Esophagus squamous epithelium (tissue), 5 donors: ENCODE data around the gene RUNX1. TPM values are rescaled to one million over a fixed set of nuclear protein-coding genes. Genes with fewer than 3 reads are reported as not detected.

Experiments
- DNase-seq: peaks from one replicate; lab custom pipeline; 2025; lab: John Stamatoyannopoulos, UW
- H3K27ac ChIP-seq, 4 donors: fragments of 200-600 bp; sonication (generic); one replicate each; pipeline ENCODE4 v1.5.1; 2016 to 2019; ENCODE audit warnings: mild to moderate bottlenecking in 1 of 4
- H3K27me3 ChIP-seq, 4 donors: fragments of 200-600 bp; sonication (generic); 1 replicate in 3 of 4; 2 replicates in 1 of 4; pipeline versions ENCODE4 v1.5.1 to v1.6.0; 2017 to 2021; ENCODE audit warnings: antibody characterized with exemption in 1 of 4
- H3K36me3 ChIP-seq, 3 donors: fragments of 200-600 bp; sonication (generic); one replicate each; pipeline ENCODE4 v1.5.1; 2016 to 2019
- H3K4me1 ChIP-seq, 3 donors: fragments of 200-600 bp; sonication (generic); one replicate each; pipeline ENCODE4 v1.5.1; 2017 to 2019
- H3K4me3 ChIP-seq, 4 donors: fragments of 200-600 bp; sonication (generic); 1 replicate in 3 of 4; 2 replicates in 1 of 4; pipeline ENCODE4 v1.5.1; 2016 to 2019; ENCODE audit warnings: mild to moderate bottlenecking in 2 of 4, moderate library complexity in 1 of 4
- H3K9me3 ChIP-seq, 3 donors: fragments of 200-600 bp; sonication (generic); one replicate each; pipeline ENCODE4 v1.5.1; 2016 to 2019
- CTCF ChIP-seq, 6 experiments: fragments of 450-650 bp in 4 of 6; fragments of 200-600 bp in 2 of 6; sonication (generic) in 2 of 6; IDR thresholded peaks; one replicate each; pipeline ENCODE4 v1.5.1; 2016 to 2019; ENCODE audit warnings: antibody characterized with exemption in 6 of 6, mild to moderate bottlenecking in 4 of 6, moderate library complexity in 4 of 6
- POLR2A ChIP-seq, 4 donors: fragments of 450-650 bp; IDR thresholded peaks; one replicate each; pipeline ENCODE4 v1.6.1; 2017; ENCODE audit warnings: antibody characterized with exemption in 4 of 4, mild to moderate bottlenecking in 4 of 4, moderate library complexity in 3 of 4
- WGBS, 2 donors: methylation state at CpG; one replicate each; pipeline ENCODE4 v1.1.5; 2018; 5-methylcytosine and 5-hydroxymethylcytosine counted together
- intact Hi-C: fragments of 100-400 bp; cut with DNase I; formaldehyde crosslinking; loops from one replicate; pipeline ENCODE4 v1.15.0; 2022
- total RNA-seq, 4 donors: library from RNA; depleted of rRNA; stranded (reverse); fragments of >200 nt; gene quantifications; one replicate each; pipeline ENCODE4 v1.1.0, GENCODE V29; 2016
- donor health status: DM: yes; HTN: yes; CAD: no.

RUNX1 gene
- total RNA-seq, 4 donors from 2014 or later: 8.2 to 25.4 (median 18.3) TPM

GRCh38 chr21:34881839-34882371 lies 167.2 kb downstream of the RUNX1 start:
- Histone ChIP-seq H3K27me3 (peaks cover 0 to 30% (median 0%) of the 10 kb centered on the region in 4 donors), H3K4me3 (peak overlapping the region in 2 of 4 donors; percentile 69 to 77), H3K27ac (peak overlapping the region; percentile 39 to 97 (median 80)), H3K36me3 (no peaks in the 10 kb centered on the region), H3K9me3 (no peaks in the 10 kb centered on the region), H3K4me1 (peaks cover 15 to 83% (median 19%) of the 10 kb centered on the region in 3 donors)
- WGBS, 2 donors: 28 to 41% methylated on average over 4 of the region's 4 CpGs
- intact Hi-C loops: no loop called here
- no peak for DNase-seq
- no peak for TF ChIP-seq CTCF (IDR thresholded peaks at IDR 0.05)
- TF ChIP-seq POLR2A (IDR thresholded peaks at IDR 0.05): no peak

GRCh38 chr21:34881421-34881820 lies 167.7 kb downstream of the RUNX1 start:
- no peaks in the 10 kb centered on the region for H3K9me3 ChIP-seq

GRCh38 chr21:34880401-34880800 lies 168.7 kb downstream of the RUNX1 start:
- Histone ChIP-seq H3K4me1 (peaks cover 16 to 84% (median 25%) of the 10 kb centered on the region in 3 donors), H3K9me3 (no peaks in the 10 kb centered on the region), H3K36me3 (no peaks in the 10 kb centered on the region), H3K27ac (peak overlapping the region in 2 of 4 donors; percentile 25 to 97), H3K4me3 (peak overlapping the region in 1 of 4 donors; percentile 24), H3K27me3 (peaks cover 0 to 15% (median 0%) of the 10 kb centered on the region in 4 donors)
- 83 to 90% methylated on average over 7 of the region's 7 CpGs for WGBS, 2 donors
- TF ChIP-seq CTCF (IDR thresholded peaks at IDR 0.05) (no peak), POLR2A (IDR thresholded peaks at IDR 0.05) (no peak)
- intact Hi-C loops: no loop called here
- no peak for DNase-seq

More at GRCh38 chr21:34881421-34881820, 167.7 kb downstream of the RUNX1 start:
- H3K4me1 ChIP-seq: peaks cover 16 to 83% (median 17%) of the 10 kb centered on the region in 3 donors
- no peak for DNase-seq
- TF ChIP-seq CTCF (IDR thresholded peaks at IDR 0.05) (no peak), POLR2A (IDR thresholded peaks at IDR 0.05) (no peak)
- H3K36me3 ChIP-seq: no peaks in the 10 kb centered on the region
- H3K27ac ChIP-seq: peak overlapping the region; percentile 24 to 97 (median 70)
- intact Hi-C loops: no loop called here
- H3K4me3 ChIP-seq: peak overlapping the region in 1 of 4 donors; percentile 77
- H3K27me3 ChIP-seq: peaks cover 0 to 25% (median 0%) of the 10 kb centered on the region in 4 donors
- 54 to 66% methylated on average over 3 of the region's 3 CpGs for WGBS, 2 donors

- Histone ChIP-seq H3K27ac (peak overlapping the region in 3 of 4 donors; percentile 48 to 85 (median 78)), H3K9me3 (no peaks in the 10 kb centered on the region), H3K4me3 (no peak overlapping the region), H3K27me3 (peaks cover 0 to 1% (median 0%) of the 10 kb centered on the region in 4 donors), H3K4me1 (peaks cover 16 to 79% (median 34%) of the 10 kb centered on the region in 3 donors), H3K36me3 (peaks cover 0 to 2% (median 0%) of the 10 kb centered on the region in 3 donors)
- no peak for TF ChIP-seq POLR2A (IDR thresholded peaks at IDR 0.05)
- TF ChIP-seq CTCF (IDR thresholded peaks at IDR 0.05): no peak
- no peak for DNase-seq
- WGBS, 2 donors: 51 to 68% methylated on average over 2 of the region's 2 CpGs
- intact Hi-C loops: no loop called here
Measured at GRCh38 chr21:34878940-34879339, 170.2 kb downstream of the RUNX1 start.

GRCh38 chr21:34878501-34878900 lies 170.6 kb downstream of the RUNX1 start:
- intact Hi-C loops: no loop called here
- Histone ChIP-seq H3K27me3 (no peaks in the 10 kb centered on the region), H3K36me3 (peaks cover 0 to 7% (median 0%) of the 10 kb centered on the region in 3 donors), H3K27ac (peak overlapping the region in 3 of 4 donors; percentile 78 to 85 (median 78)), H3K9me3 (no peaks in the 10 kb centered on the region), H3K4me3 (no peak overlapping the region), H3K4me1 (peaks cover 15 to 75% (median 34%) of the 10 kb centered on the region in 3 donors)
- no peak for DNase-seq
- 38 to 43% methylated on average over 3 of the region's 3 CpGs for WGBS, 2 donors
- TF ChIP-seq POLR2A (IDR thresholded peaks at IDR 0.05) (no peak), CTCF (IDR thresholded peaks at IDR 0.05) (no peak)
